Psoas muscle (tissue), 8 donors: Measurements from ENCODE around the gene MCTP2. TPM values are rescaled to one million over a fixed set of nuclear protein-coding genes. Genes with fewer than 3 reads are reported as not detected.

Source experiments
- ATAC-seq, 4 donors: fragments of 200-7000 bp; cut with Tn5 transposase; one replicate each; pipeline ENCODE4 v1.9.1; 2020; ENCODE audit warnings: moderate library complexity in 3 of 4, mild to moderate bottlenecking in 2 of 4
- DNase-seq, 2 donors: peaks; one replicate each; pipeline ENCODE4 v3.0.0-alpha.2; 2020
- H3K27ac ChIP-seq: fragments of 200-600 bp; one replicate; pipeline ENCODE4 v1.8.0; 2022
- H3K27me3 ChIP-seq, 3 donors: fragments of 200-600 bp in 1 of 3; one replicate each; pipeline versions ENCODE4 v1.6.1 to v1.8.0; 2013 to 2022; ENCODE audit warnings: low read length in 2 of 3, mild to moderate bottlenecking in 2 of 3, moderate library complexity in 1 of 3; ENCODE audit not compliant: insufficient read depth in 3 of 3
- H3K36me3 ChIP-seq, 2 donors: fragments of 200-600 bp in 1 of 2; one replicate each; pipeline versions ENCODE4 v1.6.1 to v1.8.0; 2013 to 2022; ENCODE audit warnings: low read depth in 1 of 2, mild to moderate bottlenecking in 1 of 2, moderate library complexity in 1 of 2; ENCODE audit not compliant: insufficient read depth in 1 of 2
- H3K4me1 ChIP-seq: fragments of 200-600 bp; one replicate; pipeline ENCODE4 v1.8.0; 2022
- H3K4me3 ChIP-seq: fragments of 200-600 bp; one replicate; pipeline ENCODE4 v1.8.0; 2022; ENCODE audit warnings: mild to moderate bottlenecking
- H3K9me3 ChIP-seq: fragments of 200-600 bp; one replicate; pipeline ENCODE4 v1.8.0; 2022
- WGBS, 3 donors: extraction: QIAGEN DNeasy Blood & Tissue Kit; methylation state at CpG; one replicate each; pipeline versions ENCODE4 v1.1.6 to v1.1.7; 2013; 5-methylcytosine and 5-hydroxymethylcytosine counted together
- intact Hi-C, 2 donors: fragments of 100-400 bp; cut with DNase I; formaldehyde crosslinking; loops; one replicate each; pipeline versions ENCODE4 v1.11.0 to v1.14.2; 2022
- polyA plus RNA-seq, 3 donors: library from polyadenylated mRNA; stranded (reverse); fragments of 200-250 nt; gene quantifications; one replicate each; pipeline ENCODE4 v1.2.3, GENCODE V29; 2013
- total RNA-seq, 4 donors: library from RNA; stranded (reverse); fragmentation: NEBNext Ultra II Directional in 2 of 4; extraction: Animal tissue kit (Norgen Biotek cat#: 25700) in 2 of 4; gene quantifications; one replicate each; pipeline versions ENCODE4 v1.2.1 to v1.2.4, GENCODE V29; 2021 to 2023
- TF ChIP-seq, protein P1 (sequence below): fragments of 200-600 bp; IDR thresholded peaks from one replicate; pipeline ENCODE4 v1.8.0; 2022; ENCODE audit warnings: antibody characterized with exemption
- donor health status: healthy with polysubstance abuse.
- donor health status: DM: no; HTN: no; CAD: no; lungs with moderate emphysema.
- donor health status: Bipolar disorder and iron deficiency.
- donor health status: healthy.
- donor health status: DM: yes; HTN: yes; CAD: no.
- donor health status: DM: no; HTN: no; CAD: no.
- donor health status: DM: no; HTN: no; CAD: no.
- donor health status: DM: yes; HTN: yes; CAD: no.

The MCTP2 gene
- total and polyA plus RNA-seq, 7 donors, result 0.01 to 1.1 (median 0.33) TPM; not detected in 1

DNA sequence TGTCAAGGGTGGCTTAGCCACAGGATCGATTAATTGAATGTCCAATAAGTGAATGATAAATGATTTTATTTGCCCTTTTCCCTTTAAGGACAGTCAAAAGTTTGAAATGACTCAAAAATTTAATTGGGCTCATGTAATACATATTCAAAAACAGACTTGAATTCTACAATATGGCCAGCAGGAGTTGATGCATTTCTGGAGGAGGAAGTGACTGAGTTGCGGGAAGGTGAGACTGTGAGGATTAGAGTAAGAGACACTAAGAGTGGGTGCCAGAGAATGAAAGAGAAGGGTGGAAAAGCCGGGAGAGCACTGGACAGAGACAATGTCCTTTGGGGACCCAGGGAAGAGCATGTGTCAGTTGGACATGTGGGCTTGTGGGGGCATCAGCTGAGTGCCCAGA is 83.3 kb downstream of the MCTP2 start:
- H3K4me3 ChIP-seq, result no peak overlapping the region
- no peak for ATAC-seq
- intact Hi-C loops, result no loop called here
- no peak overlapping the region for H3K27ac ChIP-seq
- H3K9me3 ChIP-seq, result no peaks in the 10 kb centered on the region
- WGBS, 3 donors, result 80 to 88% (median 84%) methylated on average over 3 of the region's 3 CpGs
- DNase-seq, result no peak
- TF ChIP-seq, protein P1, sequence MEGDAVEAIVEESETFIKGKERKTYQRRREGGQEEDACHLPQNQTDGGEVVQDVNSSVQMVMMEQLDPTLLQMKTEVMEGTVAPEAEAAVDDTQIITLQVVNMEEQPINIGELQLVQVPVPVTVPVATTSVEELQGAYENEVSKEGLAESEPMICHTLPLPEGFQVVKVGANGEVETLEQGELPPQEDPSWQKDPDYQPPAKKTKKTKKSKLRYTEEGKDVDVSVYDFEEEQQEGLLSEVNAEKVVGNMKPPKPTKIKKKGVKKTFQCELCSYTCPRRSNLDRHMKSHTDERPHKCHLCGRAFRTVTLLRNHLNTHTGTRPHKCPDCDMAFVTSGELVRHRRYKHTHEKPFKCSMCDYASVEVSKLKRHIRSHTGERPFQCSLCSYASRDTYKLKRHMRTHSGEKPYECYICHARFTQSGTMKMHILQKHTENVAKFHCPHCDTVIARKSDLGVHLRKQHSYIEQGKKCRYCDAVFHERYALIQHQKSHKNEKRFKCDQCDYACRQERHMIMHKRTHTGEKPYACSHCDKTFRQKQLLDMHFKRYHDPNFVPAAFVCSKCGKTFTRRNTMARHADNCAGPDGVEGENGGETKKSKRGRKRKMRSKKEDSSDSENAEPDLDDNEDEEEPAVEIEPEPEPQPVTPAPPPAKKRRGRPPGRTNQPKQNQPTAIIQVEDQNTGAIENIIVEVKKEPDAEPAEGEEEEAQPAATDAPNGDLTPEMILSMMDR, result no peak
- H3K4me1 ChIP-seq, result no peaks in the 10 kb centered on the region
- H3K36me3 ChIP-seq, result no peaks in the 10 kb centered on the region
- H3K27me3 ChIP-seq, result peaks cover 0 to 3% (median 0%) of the 10 kb centered on the region in 3 donors

DNA sequence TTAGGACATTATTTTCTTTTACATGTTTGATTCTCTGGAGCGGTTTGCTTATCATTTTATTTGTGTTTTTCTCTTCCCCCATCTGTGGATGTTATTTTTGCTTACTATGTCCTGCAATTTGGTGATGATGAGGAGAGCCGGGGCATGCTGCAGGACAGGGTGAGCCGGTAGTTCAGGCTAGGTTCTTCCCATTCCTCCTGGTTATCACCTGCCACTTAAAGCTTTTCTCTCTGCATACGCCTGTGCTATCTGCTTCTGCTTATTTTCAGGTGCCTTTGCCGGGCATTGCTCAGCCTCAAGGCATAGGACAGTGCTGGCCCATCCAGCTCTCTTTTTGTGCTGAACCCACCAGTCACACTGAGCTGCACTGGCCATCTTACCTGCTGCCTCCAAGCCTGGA is 85.8 kb downstream of the MCTP2 start:
- no peak overlapping the region for H3K27ac ChIP-seq
- DNase-seq (no peak), ATAC-seq (no peak)
- H3K4me3 ChIP-seq, result no peak overlapping the region
- intact Hi-C loops, result no loop called here
- peaks cover 0 to 3% (median 0%) of the 10 kb centered on the region in 3 donors for H3K27me3 ChIP-seq
- H3K36me3 ChIP-seq, result no peaks in the 10 kb centered on the region
- 83 to 93% (median 83%) methylated on average over 4 to 5 of the region's 5 CpGs for WGBS, 3 donors
- no peaks in the 10 kb centered on the region for H3K9me3 ChIP-seq
- no peaks in the 10 kb centered on the region for H3K4me1 ChIP-seq
- TF ChIP-seq, protein P1, result no peak

DNA sequence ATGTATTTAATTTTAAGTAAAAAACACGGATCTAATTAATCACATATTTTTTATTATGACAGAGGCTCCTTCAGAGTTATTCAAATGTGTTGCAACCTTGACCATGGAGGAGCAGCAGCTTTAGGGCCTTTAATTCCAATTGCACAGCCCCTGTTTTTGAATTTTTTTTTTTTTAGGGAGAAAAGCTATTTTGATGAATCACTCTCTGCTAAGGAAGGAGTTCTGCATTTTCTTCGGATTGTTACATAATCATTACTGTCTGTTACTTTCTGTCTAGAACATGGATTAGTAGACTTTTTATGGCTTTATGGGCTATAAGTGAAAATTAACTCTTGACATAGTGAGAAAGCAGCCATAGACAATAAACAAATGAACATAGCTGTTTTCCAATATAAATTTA is 90.8 kb downstream of the MCTP2 start:
- Histone ChIP-seq H3K4me1 (no peaks in the 10 kb centered on the region), H3K27ac (no peak overlapping the region), H3K27me3 (no peaks in the 10 kb centered on the region), H3K9me3 (no peaks in the 10 kb centered on the region), H3K36me3 (no peaks in the 10 kb centered on the region), H3K4me3 (no peak overlapping the region)
- intact Hi-C loops, result loop anchor here in 1 of 2 donors (2.0 to 5.0 kb wide), 2 partner anchors 157 to 1290 kb away; no protein-coding TSS in a partner anchor
- ATAC-seq, result no peak
- TF ChIP-seq, protein P1, result no peak
- 61 to 70% (median 69%) methylated on average over 2 of the region's 2 CpGs for WGBS, 3 donors
- no peak for DNase-seq

DNA sequence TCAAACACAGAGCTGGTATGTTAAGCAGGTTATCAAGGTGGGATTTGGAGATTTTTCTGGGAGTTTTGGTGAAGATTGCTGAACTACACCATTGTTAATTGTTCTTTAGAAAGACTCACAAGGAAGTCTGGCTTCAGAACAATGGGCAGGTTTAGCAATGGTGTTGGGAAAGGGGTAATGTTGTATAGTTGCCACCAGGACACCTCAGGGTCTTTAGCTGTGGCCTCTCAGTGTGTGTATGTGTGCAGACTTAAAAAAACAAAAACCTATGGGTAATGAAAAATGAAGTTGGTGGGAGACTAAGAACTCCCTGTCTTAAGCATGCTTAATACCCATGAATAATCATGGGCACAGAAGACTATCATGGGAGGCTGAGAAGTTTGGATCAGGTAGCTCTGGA is 91.7 kb downstream of the MCTP2 start:
- intact Hi-C loops, result loop anchor here in 1 of 2 donors (2.0 to 5.0 kb wide), 2 partner anchors 158 to 1291 kb away; no protein-coding TSS in a partner anchor
- no peak for ATAC-seq
- H3K9me3 ChIP-seq, result no peaks in the 10 kb centered on the region
- H3K27ac ChIP-seq, result no peak overlapping the region
- no peaks in the 10 kb centered on the region for H3K4me1 ChIP-seq
- H3K27me3 ChIP-seq, result no peaks in the 10 kb centered on the region
- H3K4me3 ChIP-seq, result no peak overlapping the region
- no peaks in the 10 kb centered on the region for H3K36me3 ChIP-seq
- DNase-seq, result no peak
- TF ChIP-seq, protein P1, result no peak
